ENCODE data around the gene BCL11B.

Gene BCL11B

GRCh38 chr14:99258876-99259726, 12.9 kb downstream of the BCL11B start:
- no peak for TF ChIP-seq NFIC (IDR thresholded peaks at IDR 0.05)
- no peak for TF ChIP-seq TCF12 (IDR thresholded peaks at IDR 0.05; ENCODE audit: low read depth)
- TF ChIP-seq, protein P1, sequence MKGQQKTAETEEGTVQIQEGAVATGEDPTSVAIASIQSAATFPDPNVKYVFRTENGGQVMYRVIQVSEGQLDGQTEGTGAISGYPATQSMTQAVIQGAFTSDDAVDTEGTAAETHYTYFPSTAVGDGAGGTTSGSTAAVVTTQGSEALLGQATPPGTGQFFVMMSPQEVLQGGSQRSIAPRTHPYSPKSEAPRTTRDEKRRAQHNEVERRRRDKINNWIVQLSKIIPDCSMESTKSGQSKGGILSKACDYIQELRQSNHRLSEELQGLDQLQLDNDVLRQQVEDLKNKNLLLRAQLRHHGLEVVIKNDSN (IDR thresholded peaks at IDR 0.05), result no peak
- no peak for TF ChIP-seq ZBTB7A (IDR thresholded peaks at IDR 0.05; ENCODE audit: low read depth)
- TF ChIP-seq RAD21 (IDR thresholded peaks at IDR 0.05; ENCODE audit: low read depth), result no peak
- no peak for TF ChIP-seq EP300 (IDR thresholded peaks at IDR 0.05; ENCODE audit: borderline replicate concordance)
- TF ChIP-seq, protein P2, sequence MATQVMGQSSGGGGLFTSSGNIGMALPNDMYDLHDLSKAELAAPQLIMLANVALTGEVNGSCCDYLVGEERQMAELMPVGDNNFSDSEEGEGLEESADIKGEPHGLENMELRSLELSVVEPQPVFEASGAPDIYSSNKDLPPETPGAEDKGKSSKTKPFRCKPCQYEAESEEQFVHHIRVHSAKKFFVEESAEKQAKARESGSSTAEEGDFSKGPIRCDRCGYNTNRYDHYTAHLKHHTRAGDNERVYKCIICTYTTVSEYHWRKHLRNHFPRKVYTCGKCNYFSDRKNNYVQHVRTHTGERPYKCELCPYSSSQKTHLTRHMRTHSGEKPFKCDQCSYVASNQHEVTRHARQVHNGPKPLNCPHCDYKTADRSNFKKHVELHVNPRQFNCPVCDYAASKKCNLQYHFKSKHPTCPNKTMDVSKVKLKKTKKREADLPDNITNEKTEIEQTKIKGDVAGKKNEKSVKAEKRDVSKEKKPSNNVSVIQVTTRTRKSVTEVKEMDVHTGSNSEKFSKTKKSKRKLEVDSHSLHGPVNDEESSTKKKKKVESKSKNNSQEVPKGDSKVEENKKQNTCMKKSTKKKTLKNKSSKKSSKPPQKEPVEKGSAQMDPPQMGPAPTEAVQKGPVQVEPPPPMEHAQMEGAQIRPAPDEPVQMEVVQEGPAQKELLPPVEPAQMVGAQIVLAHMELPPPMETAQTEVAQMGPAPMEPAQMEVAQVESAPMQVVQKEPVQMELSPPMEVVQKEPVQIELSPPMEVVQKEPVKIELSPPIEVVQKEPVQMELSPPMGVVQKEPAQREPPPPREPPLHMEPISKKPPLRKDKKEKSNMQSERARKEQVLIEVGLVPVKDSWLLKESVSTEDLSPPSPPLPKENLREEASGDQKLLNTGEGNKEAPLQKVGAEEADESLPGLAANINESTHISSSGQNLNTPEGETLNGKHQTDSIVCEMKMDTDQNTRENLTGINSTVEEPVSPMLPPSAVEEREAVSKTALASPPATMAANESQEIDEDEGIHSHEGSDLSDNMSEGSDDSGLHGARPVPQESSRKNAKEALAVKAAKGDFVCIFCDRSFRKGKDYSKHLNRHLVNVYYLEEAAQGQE (IDR thresholded peaks at IDR 0.05; ENCODE audit: low read depth), result no peak
- TF ChIP-seq MAX (IDR thresholded peaks at IDR 0.05), result no peak
- TF ChIP-seq TEAD4 (IDR thresholded peaks at IDR 0.05), result no peak

DNA sequence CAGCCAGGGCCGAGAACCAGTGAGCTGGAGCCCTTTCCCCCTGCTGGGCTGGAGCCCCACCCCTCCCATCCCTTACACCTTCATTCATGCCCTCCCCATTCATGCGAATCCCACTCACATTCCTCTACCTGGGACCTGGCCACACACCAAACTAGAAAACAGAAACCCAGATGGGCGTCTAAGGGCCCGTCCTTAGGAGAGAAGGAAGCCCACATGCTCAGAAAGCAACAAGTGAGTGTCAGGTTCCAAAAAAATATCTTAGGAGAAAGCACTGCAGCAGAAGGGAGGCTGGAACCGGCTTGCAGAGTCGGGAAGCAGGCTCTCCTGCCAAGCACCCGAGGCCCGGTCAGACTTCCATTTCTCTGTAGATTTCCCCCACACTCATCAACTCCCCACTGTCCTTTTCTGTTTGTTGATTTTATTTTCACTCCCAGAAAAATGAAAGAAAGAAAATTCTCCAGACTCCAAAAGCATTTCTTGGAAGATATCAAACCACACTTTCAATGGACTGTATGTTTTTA, 13.6 kb downstream of the BCL11B start:
- no peak for TF ChIP-seq MAX (IDR thresholded peaks at IDR 0.05)
- TF ChIP-seq CREB1 (IDR thresholded peaks at IDR 0.05; ENCODE audit: low read depth), result no peak
- TF ChIP-seq EGR1 (IDR thresholded peaks at IDR 0.05), result no peak
- TF ChIP-seq ZBTB7A (IDR thresholded peaks at IDR 0.05; ENCODE audit: low read depth), result no peak
- no peak for TF ChIP-seq TAF1 (IDR thresholded peaks at IDR 0.05; ENCODE audit: low read depth)
- TF ChIP-seq EP300 (IDR thresholded peaks at IDR 0.05; ENCODE audit: borderline replicate concordance), result no peak
- TF ChIP-seq, protein P2 (IDR thresholded peaks at IDR 0.05; ENCODE audit: low read depth), result no peak
- TF ChIP-seq FOXM1 (IDR thresholded peaks at IDR 0.05; ENCODE audit: borderline replicate concordance, low read depth), result no peak
- TF ChIP-seq RAD21 (IDR thresholded peaks at IDR 0.05; ENCODE audit: low read depth), result no peak
- TF ChIP-seq YY1 (IDR thresholded peaks at IDR 0.05; ENCODE audit: low read depth), result no peak
- TF ChIP-seq NFIC (IDR thresholded peaks at IDR 0.05), result no peak
- TF ChIP-seq TCF12 (IDR thresholded peaks at IDR 0.05; ENCODE audit: low read depth), result no peak
- TF ChIP-seq, protein P1 (IDR thresholded peaks at IDR 0.05), result no peak
- TF ChIP-seq CEBPB (IDR thresholded peaks at IDR 0.05), result no peak
- no peak for TF ChIP-seq TEAD4 (IDR thresholded peaks at IDR 0.05)

DNA sequence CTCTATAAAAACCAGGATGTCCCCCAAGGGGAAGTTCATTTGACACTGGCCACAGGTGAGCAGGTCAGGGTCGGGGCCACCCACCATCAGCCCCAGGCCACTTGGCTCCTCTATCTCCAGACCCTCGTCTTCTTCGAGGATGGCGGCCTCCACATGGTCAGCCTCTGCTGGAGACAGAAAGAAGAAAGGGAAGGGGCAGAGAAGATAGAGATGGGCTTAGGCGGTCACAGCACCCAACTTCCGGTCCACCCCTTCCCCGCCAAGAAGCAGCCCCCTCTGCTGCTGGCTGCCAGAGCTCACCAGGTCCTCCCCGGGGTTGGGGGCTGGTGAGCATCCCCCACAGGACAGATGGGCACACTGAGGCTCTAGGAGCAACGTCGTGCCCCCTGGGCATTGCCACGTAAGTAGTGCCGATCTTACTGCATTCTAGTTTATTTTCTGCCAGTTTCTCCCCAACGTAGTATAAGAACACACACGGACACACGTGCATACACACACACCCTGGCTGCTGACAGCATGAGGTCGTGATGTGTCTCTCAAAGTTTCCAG, 14.2 kb downstream of the BCL11B start:
- TF ChIP-seq NFIC (IDR thresholded peaks at IDR 0.05) (no peak), EGR1 (IDR thresholded peaks at IDR 0.05) (no peak)

GRCh38 chr14:99257122-99257672, 14.8 kb downstream of the BCL11B start:
- no peak for TF ChIP-seq EP300 (IDR thresholded peaks at IDR 0.05; ENCODE audit: borderline replicate concordance)
- TF ChIP-seq NFIC (IDR thresholded peaks at IDR 0.05), result no peak
- no peak for TF ChIP-seq MAX (IDR thresholded peaks at IDR 0.05)
- TF ChIP-seq, protein P2 (IDR thresholded peaks at IDR 0.05; ENCODE audit: low read depth), result no peak
- TF ChIP-seq EGR1 (IDR thresholded peaks at IDR 0.05), result no peak
- TF ChIP-seq ZBTB7A (IDR thresholded peaks at IDR 0.05; ENCODE audit: low read depth), result no peak
- TF ChIP-seq RAD21 (IDR thresholded peaks at IDR 0.05; ENCODE audit: low read depth), result no peak
- TF ChIP-seq CREB1 (IDR thresholded peaks at IDR 0.05; ENCODE audit: low read depth), result no peak
- no peak for TF ChIP-seq TEAD4 (IDR thresholded peaks at IDR 0.05)
- TF ChIP-seq, protein P1 (IDR thresholded peaks at IDR 0.05), result no peak
- TF ChIP-seq CEBPB (IDR thresholded peaks at IDR 0.05), result no peak
- no peak for TF ChIP-seq TCF12 (IDR thresholded peaks at IDR 0.05; ENCODE audit: low read depth)
- no peak for TF ChIP-seq FOXM1 (IDR thresholded peaks at IDR 0.05; ENCODE audit: borderline replicate concordance, low read depth)
- TF ChIP-seq YY1 (IDR thresholded peaks at IDR 0.05; ENCODE audit: low read depth), result no peak
- TF ChIP-seq TAF1 (IDR thresholded peaks at IDR 0.05; ENCODE audit: low read depth), result no peak

Measured in Ishikawa (cell line).